GM12878 (cell line): ENCODE measurements around the gene TMEM255B. TPM values are rescaled to one million over a fixed set of nuclear protein-coding genes. Genes with fewer than 3 reads are reported as not detected.

ENCODE experiments used
- ATAC-seq: fragments of 200-7000 bp; cut with Tn5 transposase; 3 replicates; pipeline ENCODE4 v1.9.1; 2020; ENCODE audit warnings: mild to moderate bottlenecking, moderate library complexity
- BruUV-seq: library from RNA; stranded (reverse); fragments of 400-500 nt; replicated peaks from 2 replicates; lab custom pipeline; 2021; lab: Mats Ljungman, UMichigan
- CTCF ChIA-PET: fragments of 300-600 bp; sonication (Branson Sonifier 250); formaldehyde crosslinking; extraction: SDS; loops from one replicate; lab custom pipeline; 2021; ENCODE audit warnings: inconsistent platforms; lab: Yijun Ruan, JAX
- POLR2A ChIA-PET: fragments of 350-600 bp; formaldehyde crosslinking; extraction: SDS; loops from one replicate; lab custom pipeline; 2021; ENCODE audit warnings: inconsistent platforms; lab: Charles Lee
- RAD21 ChIA-PET: fragments of 300-600 bp; sonication (Branson Sonifier 250); formaldehyde crosslinking; loops from one replicate; lab custom pipeline; 2023; ENCODE audit warnings: antibody characterized with exemption; ENCODE audit not compliant: unreplicated experiment; lab: Charles Lee
- SMC1A ChIA-PET: fragments of 300-600 bp; sonication (Branson Sonifier 250); formaldehyde crosslinking; loops from one replicate; lab custom pipeline; 2023; ENCODE audit not compliant: unreplicated experiment, uncharacterized antibody; lab: Charles Lee
- DNase-seq: peaks from one replicate; pipeline ENCODE4 v3.0.0-alpha.2; 2011; ENCODE audit warnings: low read depth, low spot score
- FAIRE-seq: peaks from 3 replicates; lab custom pipeline; 2011; peaks lifted over from hg19 to GRCh38; lab: Jason Lieb, UNC
- H2AFZ ChIP-seq: 2 replicates; pipeline ENCODE4 v1.6.0; 2011; ENCODE audit warnings: low read depth, low read length, control low read depth; ENCODE audit not compliant: control insufficient read depth
- H3K27ac ChIP-seq: 2 replicates; pipeline ENCODE4 v1.5.1; 2011; ENCODE audit warnings: control low read depth; ENCODE audit not compliant: control insufficient read depth, insufficient read depth
- H3K27me3 ChIP-seq, 2 experiments: replicated peaks in 1 of 2; 2 replicates each; pipeline versions ENCODE4 v1.6.0 to v1.6.1; 2011; ENCODE audit warnings: low read length in 1 of 2; ENCODE audit not compliant: control insufficient read depth in 2 of 2, insufficient read depth in 2 of 2
- H3K36me3 ChIP-seq, 2 experiments: 2 replicates each; pipeline ENCODE4 v1.5.1; 2011; ENCODE audit warnings: low read length in 1 of 2; ENCODE audit not compliant: control insufficient read depth in 2 of 2, insufficient read depth in 2 of 2
- H3K4me1 ChIP-seq: 2 replicates; pipeline ENCODE4 v1.6.1; 2011; ENCODE audit warnings: mild to moderate bottlenecking, low read length, moderate library complexity, mixed read lengths; ENCODE audit not compliant: control insufficient read depth, insufficient read depth
- H3K4me2 ChIP-seq: 2 replicates; pipeline ENCODE4 v1.6.0; 2011; ENCODE audit warnings: control low read depth; ENCODE audit not compliant: control insufficient read depth, insufficient read depth
- H3K4me3 ChIP-seq: fragments of 200-600 bp; sonication (generic); 2 replicates; pipeline ENCODE4 v1.5.1; 2016
- H3K79me2 ChIP-seq: 2 replicates; pipeline ENCODE4 v1.6.0; 2011; ENCODE audit warnings: low read length; ENCODE audit not compliant: control insufficient read depth, insufficient read depth
- H3K9ac ChIP-seq: 2 replicates; pipeline ENCODE4 v1.8.0; 2011; ENCODE audit warnings: low read length, control low read depth, mixed read lengths; ENCODE audit not compliant: control insufficient read depth, insufficient read depth
- H3K9me3 ChIP-seq: replicated peaks from 3 replicates; pipeline ENCODE4 v1.5.1; 2011; ENCODE audit warnings: mild to moderate bottlenecking, low read length; ENCODE audit not compliant: control insufficient read depth, insufficient read depth
- H4K20me1 ChIP-seq: 2 replicates; pipeline ENCODE4 v1.6.0; 2011; ENCODE audit not compliant: control insufficient read depth, insufficient read depth
- BCL11A ChIP-seq: IDR thresholded peaks from 2 replicates; pipeline ENCODE4 v1.6.1; 2011; ENCODE audit warnings: low read depth, low read length
- HDAC6 ChIP-seq: fragments of 200-600 bp; sonication (generic); IDR thresholded peaks from one replicate; pipeline ENCODE4 v1.8.0; 2017; ENCODE audit warnings: antibody characterized with exemption; ENCODE audit not compliant: unreplicated experiment
- KAT2A ChIP-seq: conservative IDR thresholded peaks from 2 replicates; pipeline ENCODE4 v1.6.1; 2011; ENCODE audit warnings: low read depth, low read length; ENCODE audit not compliant: control insufficient read depth
- KLF5 ChIP-seq: fragments of 450-650 bp; IDR thresholded peaks from 2 replicates; pipeline ENCODE4 v1.6.1; 2014; ENCODE audit warnings: mild to moderate bottlenecking; ENCODE audit not compliant: partially characterized antibody
- MEF2B ChIP-seq: fragments of 450-650 bp; IDR thresholded peaks from 2 replicates; pipeline ENCODE4 v1.6.1; 2018; ENCODE audit warnings: mild to moderate bottlenecking, moderate library complexity; ENCODE audit not compliant: partially characterized antibody, poor library complexity, severe bottlenecking
- NFIC ChIP-seq: IDR thresholded peaks from 2 replicates; pipeline ENCODE4 v1.6.1; 2012; ENCODE audit warnings: low read depth, mild to moderate bottlenecking, inconsistent platforms, low read length, moderate library complexity
- RAD21 ChIP-seq: IDR thresholded peaks from 2 replicates; pipeline ENCODE4 v1.6.1; 2011; ENCODE audit warnings: mild to moderate bottlenecking, low read depth, low read length, moderate library complexity; ENCODE audit not compliant: insufficient read depth
- SMARCA5 ChIP-seq: fragments of 450-650 bp; IDR thresholded peaks from 2 replicates; pipeline ENCODE4 v1.6.1; 2017; ENCODE audit warnings: mild to moderate bottlenecking
- SREBF1 ChIP-seq: IDR thresholded peaks from 2 replicates; pipeline ENCODE4 v1.6.1; 2012; ENCODE audit warnings: mild to moderate bottlenecking, low read length
- ZNF217 ChIP-seq: fragments of 450-650 bp; IDR thresholded peaks from 2 replicates; pipeline ENCODE4 v1.6.1; 2017; ENCODE audit warnings: antibody characterized with exemption, mild to moderate bottlenecking
- ZSCAN29 ChIP-seq: fragments of 450-650 bp; IDR thresholded peaks from 2 replicates; pipeline ENCODE4 v1.6.1; 2017; ENCODE audit warnings: mild to moderate bottlenecking, moderate library complexity
- ZZZ3 ChIP-seq: IDR thresholded peaks from 2 replicates; pipeline ENCODE4 v1.6.1; 2011; ENCODE audit warnings: low read depth; ENCODE audit not compliant: control insufficient read depth, insufficient read length
- WGBS: methylation state at CpG from one replicate; pipeline ENCODE4 v1.1.6; 2016; ENCODE audit warnings: low lambda C conversion rate; ENCODE audit not compliant: insufficient replicate concordance, insufficient coverage; ENCODE audit errors: missing lambda C conversion rate; 5-methylcytosine and 5-hydroxymethylcytosine counted together
- in situ Hi-C: fragments of 300-500 bp; cut with MboI; formaldehyde crosslinking; loops from 9 replicates; pipeline ENCODE4 v1.14.3; 2018; ENCODE audit warnings: mixed read lengths
- intact Hi-C: fragments of 100-400 bp; cut with micrococcal nuclease; formaldehyde crosslinking; loops from one replicate; pipeline ENCODE4 v1.14.2; 2022; ENCODE audit not compliant: unreplicated experiment
- polyA plus RNA-seq, 11 experiments: library from polyadenylated mRNA; depleted of rRNA in 4 of 11; unstranded in 6 of 11; stranded (reverse) in 5 of 11; fragments of >200 nt; fragmentation: Nextera tagmentation in 4 of 11; fragmentation: Illumina TruSeq in 1 of 11; extraction: Ambion mirVana in 4 of 11; extraction: Trizol in 1 of 11; gene quantifications; 1 replicate in 1 of 11; 2 replicates in 10 of 11; pipeline versions ENCODE4 v1.2.1 to v1.2.3, GENCODE V29; 2011 to 2016; ENCODE audit warnings: inconsistent platforms in 2 of 11, missing spikeins in 2 of 11, low read depth in 1 of 11
- total RNA-seq, 4 experiments: library from RNA; depleted of rRNA in 3 of 4; stranded (reverse); fragments of >200 nt in 3 of 4; fragmentation: Illumina TruSeq in 1 of 4; extraction: Trizol in 1 of 4; gene quantifications; 2 replicates each; pipeline versions ENCODE4 v1.2.1 to v1.2.3, GENCODE V29; 2013 to 2021
- TF ChIP-seq, protein P1 (sequence below): IDR thresholded peaks from 2 replicates; pipeline ENCODE4 v1.6.1; 2011; ENCODE audit warnings: borderline replicate concordance, low read depth, mild to moderate bottlenecking, moderate library complexity, mixed read lengths, low read length; ENCODE audit not compliant: insufficient read depth; ENCODE audit errors: extremely low read length

The TMEM255B gene
- total and polyA plus RNA-seq, 10 of the 15 experiments (the other 5 are each of a cell fraction or from before 2014, with no cell fraction given), result 0.04 to 0.62 (median 0.13) TPM; not detected in 3

DNA sequence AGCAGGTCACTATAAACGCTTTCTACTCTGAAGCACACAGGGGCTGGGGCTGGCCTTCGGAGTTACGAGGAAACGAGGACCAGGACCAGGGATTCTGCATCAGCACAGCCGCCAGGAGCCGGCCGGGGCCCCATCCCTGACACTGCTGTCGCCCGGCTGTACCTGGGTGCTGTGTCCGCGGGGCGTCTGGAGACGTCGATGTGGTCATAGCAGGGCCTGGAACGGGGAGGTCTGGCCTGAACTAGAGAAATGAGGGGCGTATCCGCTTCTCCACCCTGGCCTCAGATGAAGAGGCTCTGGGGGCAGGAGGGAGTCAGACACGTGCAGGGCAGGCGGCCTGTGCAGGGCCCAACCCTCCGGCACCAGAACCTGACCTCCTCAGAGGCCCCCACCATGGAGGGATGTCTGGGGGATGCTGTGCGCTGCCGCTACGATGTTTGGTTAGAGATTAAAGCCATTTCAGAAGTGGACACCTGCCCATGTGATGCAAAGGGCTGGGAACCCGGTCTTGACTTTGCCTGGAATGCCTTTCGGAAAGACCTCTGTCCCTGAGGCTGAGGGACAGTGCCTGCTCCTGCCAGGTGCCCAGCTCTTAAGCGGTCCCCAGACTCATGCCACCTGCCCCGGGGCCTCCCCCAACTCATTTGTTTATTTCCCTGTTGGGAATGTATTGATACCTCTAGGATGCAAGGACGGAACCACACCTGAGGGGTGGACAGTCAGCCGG, 83.5 kb downstream of the TMEM255B start:
- no peaks in the 10 kb centered on the region for H3K27me3 ChIP-seq
- H3K4me3 ChIP-seq, result no peak overlapping the region
- in situ Hi-C loops (no loop called here), intact Hi-C loops (no loop called here)
- ATAC-seq (no peak), DNase-seq (no peak), FAIRE-seq (no peak)
- BruUV-seq, result no TSS peak
- ChIA-PET SMC1A (no interaction called here), CTCF (no interaction called here), RAD21 (no interaction called here), POLR2A (no interaction called here)
- H3K9me3 ChIP-seq, result no peaks in the 10 kb centered on the region
- TF ChIP-seq, protein P1, sequence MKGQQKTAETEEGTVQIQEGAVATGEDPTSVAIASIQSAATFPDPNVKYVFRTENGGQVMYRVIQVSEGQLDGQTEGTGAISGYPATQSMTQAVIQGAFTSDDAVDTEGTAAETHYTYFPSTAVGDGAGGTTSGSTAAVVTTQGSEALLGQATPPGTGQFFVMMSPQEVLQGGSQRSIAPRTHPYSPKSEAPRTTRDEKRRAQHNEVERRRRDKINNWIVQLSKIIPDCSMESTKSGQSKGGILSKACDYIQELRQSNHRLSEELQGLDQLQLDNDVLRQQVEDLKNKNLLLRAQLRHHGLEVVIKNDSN, result no peak
- TF ChIP-seq ZSCAN29 (no peak), ZZZ3 (no peak), BCL11A (no peak), HDAC6 (no peak), MEF2B (no peak), NFIC (no peak), ZNF217 (no peak), SMARCA5 (no peak), SREBF1 (no peak), KAT2A (no peak), RAD21 (no peak), KLF5 (no peak)
- H3K36me3 ChIP-seq, result no peaks in the 10 kb centered on the region
- no peaks in the 10 kb centered on the region for H3K4me1 ChIP-seq
- no peaks in the 10 kb centered on the region for H4K20me1 ChIP-seq
- WGBS, result 83% methylated on average over 29 of the region's 29 CpGs
- no peak overlapping the region for H3K27ac ChIP-seq
- H2AFZ ChIP-seq, result no peak overlapping the region
- no peak overlapping the region for H3K9ac ChIP-seq
- H3K79me2 ChIP-seq, result no peaks in the 10 kb centered on the region
- H3K4me2 ChIP-seq, result no peak overlapping the region
